ENCODE measurements around the gene MT1X. TPM values are rescaled to one million over a fixed set of nuclear protein-coding genes. Genes with fewer than 3 reads are reported as not detected.
A peak's percentile ranks its signal among the peaks of the same experiment; 100 is the strongest.

MT1X gene
- total RNA-seq, 1 donor from 2014 or later: 39.3 TPM

- Mint-ChIP-seq H3K27me3 (peaks cover 6% of the 10 kb centered on the region), H3K9me3 (no peaks in the 10 kb centered on the region), H3K27ac (peak overlapping the region; percentile 13), H3K4me3 (no peak overlapping the region), H3K4me1 (ENCODE audit: unreplicated experiment) (peaks cover 9% of the 10 kb centered on the region), H3K36me3 (no peaks in the 10 kb centered on the region)
- no peak for DNase-seq (ENCODE audit: extremely low spot score, unreplicated experiment)
- no peak for TF ChIP-seq CTCF (conservative IDR thresholded peaks at IDR 0.05)
These were observed 20.6 kb downstream of the MT1X start for GRCh38 chr16:56702836-56703235.

DNA sequence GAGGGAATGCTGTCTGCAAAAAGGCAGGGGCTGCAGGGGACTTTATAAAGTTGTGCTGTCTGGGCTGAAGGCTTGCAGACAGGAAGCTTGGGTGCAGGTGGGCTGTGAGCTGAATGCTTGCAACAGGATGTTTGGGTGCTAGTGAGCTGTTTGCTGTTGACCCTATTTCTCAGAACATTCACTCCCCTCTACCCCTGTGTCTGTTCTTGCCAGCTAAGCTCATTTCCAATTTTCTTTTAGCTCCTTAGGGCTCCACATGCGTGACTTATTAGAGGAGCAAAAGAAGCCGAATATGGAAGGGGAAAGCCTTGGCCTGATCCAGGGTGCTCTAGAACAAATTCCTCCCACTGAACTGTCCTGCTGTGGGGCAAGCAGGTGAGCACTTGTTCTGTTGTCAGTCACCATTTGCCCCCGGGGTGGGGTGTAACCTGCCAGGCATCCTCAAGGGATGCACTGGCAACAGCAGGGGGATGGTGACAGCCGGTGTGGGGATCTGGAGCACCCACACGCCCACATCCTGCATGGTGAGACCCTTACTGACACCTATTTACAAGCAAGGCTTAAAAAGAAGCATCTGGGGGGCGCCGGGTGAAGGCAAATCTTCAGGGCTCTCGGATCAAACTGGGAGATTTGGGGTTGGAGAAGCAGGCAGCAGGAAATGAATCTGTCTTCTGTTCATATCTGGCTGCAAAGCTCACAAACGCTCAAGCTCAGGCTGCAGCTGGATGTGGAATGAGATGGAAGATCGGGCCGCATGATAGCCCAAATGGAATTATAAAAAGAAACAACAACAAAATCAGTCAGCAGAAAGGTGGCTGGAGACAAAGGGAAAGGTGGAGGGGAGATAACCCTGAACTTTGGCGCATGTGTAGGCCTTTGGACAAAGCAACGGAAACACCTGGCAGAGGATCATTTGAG is 26.5 kb downstream of the MT1X start:
- TF ChIP-seq CTCF (conservative IDR thresholded peaks at IDR 0.05): no peak
- Mint-ChIP-seq H3K4me1 (ENCODE audit: unreplicated experiment) (no peaks in the 10 kb centered on the region), H3K27me3 (peaks cover 19% of the 10 kb centered on the region), H3K27ac (no peak overlapping the region), H3K4me3 (no peak overlapping the region), H3K36me3 (no peaks in the 10 kb centered on the region), H3K9me3 (no peaks in the 10 kb centered on the region)
- DNase-seq (ENCODE audit: extremely low spot score, unreplicated experiment): no peak

- Mint-ChIP-seq H3K4me1 (ENCODE audit: unreplicated experiment) (no peaks in the 10 kb centered on the region), H3K9me3 (no peaks in the 10 kb centered on the region), H3K27me3 (peaks cover 19% of the 10 kb centered on the region), H3K27ac (no peak overlapping the region), H3K4me3 (no peak overlapping the region), H3K36me3 (no peaks in the 10 kb centered on the region)
- TF ChIP-seq CTCF (conservative IDR thresholded peaks at IDR 0.05): no peak
- no peak for DNase-seq (ENCODE audit: extremely low spot score, unreplicated experiment)
These were observed 27.3 kb downstream of the MT1X start for GRCh38 chr16:56709443-56710040.

GRCh38 chr16:56710181-56710737 is 28.0 kb downstream of the MT1X start:
- peaks cover 16% of the 10 kb centered on the region for H3K27me3 Mint-ChIP-seq
- H3K4me3 Mint-ChIP-seq: no peak overlapping the region
- no peak for DNase-seq (ENCODE audit: extremely low spot score, unreplicated experiment)
- no peak overlapping the region for H3K27ac Mint-ChIP-seq
- H3K4me1 Mint-ChIP-seq (ENCODE audit: unreplicated experiment): no peaks in the 10 kb centered on the region
- no peak for TF ChIP-seq CTCF (conservative IDR thresholded peaks at IDR 0.05)
- H3K9me3 Mint-ChIP-seq: no peaks in the 10 kb centered on the region
- no peaks in the 10 kb centered on the region for H3K36me3 Mint-ChIP-seq

DNA sequence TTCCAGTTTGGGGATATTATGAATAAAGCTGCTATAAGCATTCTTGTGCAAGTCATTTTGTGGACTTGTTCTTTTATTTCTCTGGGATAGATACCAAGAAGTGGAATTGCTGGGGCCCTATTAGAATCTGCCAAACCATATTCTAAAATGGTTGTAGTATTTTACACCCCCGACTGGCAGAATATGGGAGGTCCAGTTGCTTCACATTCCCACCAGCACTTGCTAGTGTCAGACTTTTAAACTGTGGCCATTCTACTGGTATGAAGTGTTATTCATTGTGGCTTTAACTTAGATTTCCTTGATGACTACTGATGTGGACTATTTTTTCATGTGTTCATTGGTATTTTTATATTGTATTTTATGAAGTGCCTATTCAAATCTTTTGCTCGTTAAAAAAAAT is 29.6 kb downstream of the MT1X start:
- H3K27me3 Mint-ChIP-seq: peaks cover 16% of the 10 kb centered on the region
- no peaks in the 10 kb centered on the region for H3K9me3 Mint-ChIP-seq
- TF ChIP-seq CTCF (conservative IDR thresholded peaks at IDR 0.05): no peak
- no peaks in the 10 kb centered on the region for H3K36me3 Mint-ChIP-seq
- H3K27ac Mint-ChIP-seq: no peak overlapping the region
- no peaks in the 10 kb centered on the region for H3K4me1 Mint-ChIP-seq (ENCODE audit: unreplicated experiment)
- no peak overlapping the region for H3K4me3 Mint-ChIP-seq
- DNase-seq (ENCODE audit: extremely low spot score, unreplicated experiment): no peak

All from type B pancreatic cell (in vitro differentiated cells).